Urothelium cell line (cell line): ENCODE data around the gene WWP2.

Source experiments
- DNase-seq: peaks from one replicate; pipeline ENCODE4 v3.0.0; 2011; ENCODE audit warnings: low spot score, mixed read lengths
- FAIRE-seq: peaks from 2 replicates; lab custom pipeline; 2011; peaks lifted over from hg19 to GRCh38; lab: Jason Lieb, UNC

WWP2 gene

DNA sequence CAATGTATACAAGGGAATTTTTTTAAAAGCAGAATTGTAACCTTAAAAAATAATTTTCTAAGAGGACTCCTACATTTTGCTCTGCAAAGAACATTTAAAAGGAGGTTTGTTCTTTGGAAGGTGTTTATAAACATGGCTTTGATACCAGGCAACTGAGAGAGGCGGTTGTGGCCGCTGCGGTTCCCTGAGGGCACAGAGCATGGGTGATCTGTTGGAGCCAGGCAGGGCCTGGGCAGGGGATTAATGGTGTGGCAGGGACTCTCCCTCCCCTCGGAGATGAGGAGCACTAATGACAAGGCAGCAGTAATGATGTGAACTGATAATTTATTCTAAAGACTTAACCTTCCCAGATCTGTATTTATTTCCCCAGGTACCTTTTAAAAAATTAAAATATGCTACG lies 65.4 kb downstream of the WWP2 start:
- FAIRE-seq (no peak), DNase-seq (no peak)

- DNase-seq = no peak
- FAIRE-seq = no peak
These were observed 67.2 kb downstream of the WWP2 start for GRCh38 chr16:69829338-69829737.

- DNase-seq = no peak
- FAIRE-seq = no peak
These were observed 68.0 kb downstream of the WWP2 start for GRCh38 chr16:69830146-69830533.

- DNase-seq = no peak
- FAIRE-seq = no peak
These were observed 68.5 kb downstream of the WWP2 start for GRCh38 chr16:69830534-69831211.

DNA sequence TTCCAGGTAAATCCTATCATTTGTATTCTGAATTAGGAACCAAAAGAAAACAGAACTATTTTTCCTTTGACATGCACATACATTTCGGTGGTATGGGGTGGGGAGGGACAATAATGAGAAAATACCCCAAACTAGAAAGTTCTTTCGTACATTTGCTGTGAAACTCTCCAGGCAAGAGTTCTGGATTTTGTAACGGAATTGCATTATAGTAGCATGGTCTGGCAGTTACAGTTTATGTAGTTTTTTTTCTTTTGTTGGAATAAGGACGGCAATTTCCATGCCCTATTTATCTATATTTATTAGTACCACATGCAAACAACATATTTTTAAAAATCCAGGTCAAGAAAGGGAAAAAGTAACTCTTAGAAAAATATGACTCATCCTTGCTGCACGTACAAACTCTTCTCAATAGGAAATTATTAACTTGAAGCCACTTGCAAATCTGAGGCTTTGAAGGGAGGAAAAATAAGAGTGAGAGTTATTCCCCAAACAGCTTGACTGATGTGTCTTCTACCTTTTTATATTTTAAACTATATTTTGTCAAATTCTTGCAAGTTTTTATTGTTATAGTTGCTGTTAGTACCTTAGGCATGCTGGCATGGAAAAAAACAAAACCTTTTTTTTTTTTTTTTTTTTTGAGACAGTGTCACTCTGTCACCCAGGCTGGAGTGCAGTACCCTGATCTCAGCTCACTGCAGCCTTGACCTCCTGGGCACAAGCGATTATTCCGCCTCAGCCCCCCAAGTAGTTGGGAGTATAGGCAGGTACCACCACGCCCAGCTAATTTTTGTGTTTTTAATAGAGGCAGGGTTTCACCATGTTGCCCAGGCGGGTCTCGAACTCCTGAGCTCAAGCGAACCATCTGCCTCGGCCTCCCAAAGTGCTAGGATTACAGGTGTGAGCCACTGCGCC lies 69.3 kb downstream of the WWP2 start:
- no peak for FAIRE-seq
- DNase-seq = no peak

- FAIRE-seq = no peak
- no peak for DNase-seq
These were observed 71.5 kb downstream of the WWP2 start for GRCh38 chr16:69833357-69834282.

GRCh38 chr16:69834807-69835466 lies 72.8 kb downstream of the WWP2 start:
- DNase-seq (no peak), FAIRE-seq (no peak)

- FAIRE-seq (no peak), DNase-seq (no peak)
These were observed 74.1 kb downstream of the WWP2 start for GRCh38 chr16:69836257-69836656.

GRCh38 chr16:69837380-69837779 lies 75.2 kb downstream of the WWP2 start:
- FAIRE-seq (no peak), DNase-seq (no peak)

- FAIRE-seq (no peak), DNase-seq (no peak)
These were observed 76.4 kb downstream of the WWP2 start for GRCh38 chr16:69838489-69838888.

DNA sequence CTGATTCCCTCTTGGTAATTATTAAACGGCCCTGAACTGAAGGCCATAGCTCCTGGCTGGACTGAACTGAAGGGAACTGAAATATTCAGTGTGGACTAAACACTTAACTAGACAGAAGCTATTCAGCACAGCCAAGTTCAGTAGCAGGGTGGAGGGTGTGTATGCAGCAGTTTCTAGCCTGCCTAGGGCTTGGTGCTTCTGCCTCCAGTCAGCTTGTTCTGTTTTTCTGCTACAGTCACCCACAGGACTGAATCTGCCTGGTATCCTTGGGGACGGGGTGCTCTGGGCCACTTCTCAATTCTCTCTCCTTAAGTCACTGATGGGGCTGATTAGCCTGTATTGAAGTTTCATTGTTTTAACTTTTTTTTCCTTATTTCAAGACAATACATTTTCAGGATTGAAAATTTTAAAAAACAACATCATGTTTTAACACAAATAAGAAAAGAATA lies 77.1 kb downstream of the WWP2 start:
- DNase-seq (no peak), FAIRE-seq (no peak)

DNA sequence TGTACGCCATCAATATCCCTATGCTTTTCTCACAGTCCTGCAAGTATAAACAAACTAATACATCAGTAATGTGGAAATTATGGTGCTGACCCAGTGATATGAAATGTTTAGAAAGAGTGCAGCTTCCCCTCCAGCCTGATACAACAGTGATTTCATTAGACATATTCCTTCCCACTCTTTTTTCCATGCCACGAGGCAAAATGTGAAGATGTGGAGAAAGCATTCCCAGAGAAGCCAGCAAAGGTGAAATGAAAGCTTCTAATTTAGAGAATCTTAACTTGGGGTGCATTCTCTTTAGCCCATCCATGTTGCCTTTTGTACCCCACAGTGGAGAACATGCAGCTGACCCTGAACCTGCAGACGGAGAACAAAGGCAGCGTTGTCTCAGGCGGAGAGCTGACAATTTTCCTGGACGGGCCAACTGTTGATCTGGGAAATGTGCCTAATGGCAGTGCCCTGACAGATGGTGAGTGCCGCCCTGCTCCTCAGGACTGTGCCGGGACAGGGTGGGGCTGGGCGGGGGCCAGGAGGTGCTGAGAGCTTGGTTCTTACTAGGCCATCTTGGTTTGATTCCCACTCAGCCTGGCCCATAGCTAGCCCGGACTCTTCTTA lies 77.8 kb downstream of the WWP2 start:
- DNase-seq = no peak

GRCh38 chr16:69840975-69841374 lies 78.8 kb downstream of the WWP2 start:
- DNase-seq = no peak

More for the DNA sequence above, 77.8 kb downstream of the WWP2 start:
- FAIRE-seq = no peak

GRCh38 chr16:69844441-69844840 lies 82.3 kb downstream of the WWP2 start:
- no peak for FAIRE-seq

More at GRCh38 chr16:69840975-69841374, 78.8 kb downstream of the WWP2 start:
- no peak for FAIRE-seq

GRCh38 chr16:69845181-69845580 lies 83.0 kb downstream of the WWP2 start:
- DNase-seq (no peak), FAIRE-seq (no peak)

More at GRCh38 chr16:69844441-69844840, 82.3 kb downstream of the WWP2 start:
- DNase-seq = no peak

- no peak for FAIRE-seq
- DNase-seq = no peak
These were observed 85.5 kb downstream of the WWP2 start for GRCh38 chr16:69847643-69848042.

DNA sequence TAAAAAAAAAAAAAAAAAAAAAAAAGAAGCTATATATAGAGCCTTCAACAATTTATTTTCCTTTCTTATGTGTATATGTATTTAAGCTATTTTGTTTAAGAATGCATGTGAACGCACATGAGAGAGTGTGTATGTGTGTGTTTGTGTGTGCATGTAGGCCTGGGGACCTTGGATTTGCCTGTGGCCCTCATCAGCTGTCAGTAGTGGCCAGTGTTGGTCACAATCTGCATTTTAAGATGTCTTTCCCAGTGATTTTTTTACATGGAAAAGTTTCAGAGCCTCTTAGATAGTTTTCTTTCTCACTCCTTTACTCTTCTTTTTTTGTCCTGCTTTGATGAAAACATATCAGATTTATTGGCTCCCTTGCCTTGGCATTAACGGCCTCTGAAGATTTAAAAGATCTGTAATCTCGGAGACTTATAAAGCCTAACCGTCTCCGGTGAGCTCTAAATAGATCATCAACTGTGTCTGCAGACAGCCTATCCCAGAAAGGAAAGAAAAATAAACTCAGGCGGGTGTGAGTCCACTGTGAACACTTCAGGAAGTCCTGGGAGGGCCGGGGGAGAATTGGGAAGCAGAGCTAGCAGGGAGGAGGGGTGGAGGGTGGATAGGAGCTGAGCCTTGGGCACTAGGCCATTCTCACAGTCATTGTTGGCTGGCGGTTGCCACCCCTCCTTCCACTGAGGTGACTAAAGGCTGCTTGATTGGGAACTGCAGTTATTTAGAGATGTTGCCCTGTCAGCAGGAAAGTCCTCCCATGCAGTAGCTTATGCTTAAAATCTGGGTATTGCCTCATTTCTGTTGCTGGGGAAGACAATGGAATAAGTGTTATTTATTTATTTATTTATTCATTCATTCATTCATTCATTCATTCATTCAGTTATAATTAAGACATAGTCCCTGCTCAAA lies 86.8 kb downstream of the WWP2 start:
- no peak for FAIRE-seq

GRCh38 chr16:69851491-69852240 lies 89.5 kb downstream of the WWP2 start:
- FAIRE-seq = no peak

More for the DNA sequence above, 86.8 kb downstream of the WWP2 start:
- no peak for DNase-seq

More at GRCh38 chr16:69851491-69852240, 89.5 kb downstream of the WWP2 start:
- no peak for DNase-seq
